Liver (tissue), 9 donors: Measurements from ENCODE around the gene CREM. TPM values are rescaled to one million over a fixed set of nuclear protein-coding genes. Genes with fewer than 3 reads are reported as not detected.

Source experiments
- DNase-seq: peaks from one replicate; pipeline ENCODE4 v3.0.0-alpha.2; 2017; ENCODE audit warnings: low spot score
- H3K27ac ChIP-seq, 2 donors: one replicate each; pipeline ENCODE4 v1.7.0; 2013; ENCODE audit warnings: inconsistent platforms in 2 of 2, low read length in 2 of 2, control low read depth in 1 of 2, low read depth in 1 of 2, mild to moderate bottlenecking in 1 of 2
- H3K27me3 ChIP-seq, 4 donors: one replicate each; pipeline versions ENCODE4 v1.6.1 to v1.7.0; 2013; ENCODE audit warnings: low read length in 3 of 4, inconsistent platforms in 1 of 4, mild to moderate bottlenecking in 1 of 4, moderate library complexity in 1 of 4; ENCODE audit not compliant: control insufficient read depth in 4 of 4, insufficient read depth in 4 of 4
- H3K36me3 ChIP-seq, 4 donors: one replicate each; pipeline versions ENCODE4 v1.6.1 to v1.7.0; 2013; ENCODE audit warnings: low read length in 3 of 4, mild to moderate bottlenecking in 3 of 4, low read depth in 1 of 4, moderate library complexity in 1 of 4; ENCODE audit not compliant: control insufficient read depth in 4 of 4, insufficient read depth in 3 of 4
- H3K4me1 ChIP-seq, 4 donors: one replicate each; pipeline versions ENCODE4 v1.6.1 to v1.7.0; 2013; ENCODE audit warnings: low read length in 3 of 4, mild to moderate bottlenecking in 3 of 4, moderate library complexity in 1 of 4; ENCODE audit not compliant: control insufficient read depth in 4 of 4, insufficient read depth in 4 of 4
- H3K4me3 ChIP-seq, 3 donors: one replicate each; pipeline versions ENCODE4 v1.6.1 to v1.7.0; 2013; ENCODE audit warnings: low read length in 3 of 3, control low read depth in 1 of 3, low read depth in 1 of 3, mild to moderate bottlenecking in 1 of 3
- H3K9ac ChIP-seq, 2 donors: one replicate each; pipeline ENCODE4 v1.7.0; 2013; ENCODE audit warnings: low read length in 2 of 2, mild to moderate bottlenecking in 2 of 2, moderate library complexity in 2 of 2, control low read depth in 1 of 2, low read depth in 1 of 2
- H3K9me3 ChIP-seq, 4 donors: one replicate each; pipeline versions ENCODE4 v1.6.1 to v1.7.0; 2013; ENCODE audit warnings: low read length in 3 of 4; ENCODE audit not compliant: control insufficient read depth in 4 of 4
- ATF3 ChIP-seq: IDR thresholded peaks from 2 replicates; pipeline ENCODE4 v1.6.1; 2016; ENCODE audit warnings: antibody characterized with exemption
- EGR1 ChIP-seq, 2 donors: IDR thresholded peaks; 2 replicates each; pipeline ENCODE4 v1.6.1; 2016 to 2018; ENCODE audit warnings: antibody characterized with exemption in 2 of 2, low read depth in 2 of 2
- FOXA1 ChIP-seq: IDR thresholded peaks from 2 replicates; pipeline ENCODE4 v1.6.1; 2016; ENCODE audit warnings: antibody characterized with exemption
- FOXA2 ChIP-seq: IDR thresholded peaks from 2 replicates; pipeline ENCODE4 v1.6.1; 2016; ENCODE audit warnings: antibody characterized with exemption
- GABPA ChIP-seq, 2 donors: IDR thresholded peaks in 1 of 2; conservative IDR thresholded peaks in 1 of 2; 2 replicates each; pipeline ENCODE4 v1.6.1; 2016; ENCODE audit warnings: antibody characterized with exemption in 2 of 2, mild to moderate bottlenecking in 1 of 2, moderate library complexity in 1 of 2
- HNF4G ChIP-seq: IDR thresholded peaks from 2 replicates; pipeline ENCODE4 v1.6.1; 2016; ENCODE audit warnings: antibody characterized with exemption
- JUND ChIP-seq, 2 donors: IDR thresholded peaks; 2 replicates each; pipeline ENCODE4 v1.6.1; 2016; ENCODE audit warnings: antibody characterized with exemption in 2 of 2
- MAX ChIP-seq: IDR thresholded peaks from 2 replicates; pipeline ENCODE4 v1.6.1; 2016; ENCODE audit warnings: antibody characterized with exemption
- NR2F2 ChIP-seq: IDR thresholded peaks from 2 replicates; pipeline ENCODE4 v1.6.1; 2016; ENCODE audit warnings: antibody characterized with exemption
- RAD21 ChIP-seq, 2 donors: IDR thresholded peaks; 2 replicates each; pipeline ENCODE4 v1.6.1; 2016; ENCODE audit warnings: antibody characterized with exemption in 2 of 2, mild to moderate bottlenecking in 2 of 2
- REST ChIP-seq: IDR thresholded peaks from 2 replicates; pipeline ENCODE4 v1.6.1; 2016; ENCODE audit warnings: antibody characterized with exemption, mild to moderate bottlenecking
- RXRA ChIP-seq, 2 donors: IDR thresholded peaks; 2 replicates each; pipeline ENCODE4 v1.6.1; 2017 to 2018; ENCODE audit warnings: antibody characterized with exemption in 2 of 2, mild to moderate bottlenecking in 1 of 2
- SP1 ChIP-seq: IDR thresholded peaks from 2 replicates; pipeline ENCODE4 v1.6.1; 2018; ENCODE audit warnings: antibody characterized with exemption, mild to moderate bottlenecking
- TAF1 ChIP-seq: conservative IDR thresholded peaks from 2 replicates; pipeline ENCODE4 v1.6.1; 2016; ENCODE audit warnings: antibody characterized with exemption, mild to moderate bottlenecking
- YY1 ChIP-seq: IDR thresholded peaks from 2 replicates; pipeline ENCODE4 v1.6.1; 2016; ENCODE audit warnings: antibody characterized with exemption, mild to moderate bottlenecking
- WGBS: extraction: QIAGEN DNeasy Blood & Tissue Kit; methylation state at CpG from one replicate; pipeline ENCODE4 v1.1.7; 2013; 5-methylcytosine and 5-hydroxymethylcytosine counted together
- polyA plus RNA-seq, 2 donors: library from polyadenylated mRNA; stranded (reverse) in 1 of 2; unstranded in 1 of 2; fragments of 200-250 nt in 1 of 2; fragments of >200 nt in 1 of 2; fragmentation: Nextera tagmentation in 1 of 2; extraction: Ambion mirVana in 1 of 2; gene quantifications; one replicate each; pipeline versions ENCODE4 v1.2.1 to v1.2.3, GENCODE V29; 2013 to 2015
- total RNA-seq, 2 donors: library from RNA; depleted of rRNA; stranded (reverse); fragments of >200 nt; gene quantifications; one replicate each; pipeline ENCODE4 v1.2.3, GENCODE V29; 2014
- TF ChIP-seq, protein P1 (sequence below): fragments of 150-350 bp; IDR thresholded peaks from 2 replicates; pipeline ENCODE4 v1.5.1; 2017; ENCODE audit warnings: improper control_type of control experiment, low read depth, low read length; ENCODE audit not compliant: missing input control
- TF ChIP-seq, protein P2 (sequence below): IDR thresholded peaks from 2 replicates; pipeline ENCODE4 v1.6.1; 2016; ENCODE audit warnings: antibody characterized with exemption
- donor health status: healthy.
- donor health status: healthy.
- donor health status: healthy.
- donor health status: healthy.
- donor health status: healthy.

The CREM gene
- total and polyA plus RNA-seq, 4 donors = 14.8 to 25.5 (median 22.2) TPM

GRCh38 chr10:35079265-35079664 lies 47.4 kb upstream of the CREM start:
- peaks cover 0 to 6% (median 0%) of the 10 kb centered on the region in 4 donors for H3K9me3 ChIP-seq
- no peaks in the 10 kb centered on the region for H3K27me3 ChIP-seq
- H3K4me1 ChIP-seq = no peaks in the 10 kb centered on the region
- 97% methylated on average over 4 of the region's 4 CpGs for WGBS
- H3K36me3 ChIP-seq = no peaks in the 10 kb centered on the region
- no peak overlapping the region for H3K4me3 ChIP-seq
- DNase-seq = no peak
- H3K27ac ChIP-seq = no peak overlapping the region
- H3K9ac ChIP-seq = no peak overlapping the region
- TF ChIP-seq YY1 = no peak
- TF ChIP-seq REST = no peak
- TF ChIP-seq SP1 = no peak
- TF ChIP-seq, protein P1, sequence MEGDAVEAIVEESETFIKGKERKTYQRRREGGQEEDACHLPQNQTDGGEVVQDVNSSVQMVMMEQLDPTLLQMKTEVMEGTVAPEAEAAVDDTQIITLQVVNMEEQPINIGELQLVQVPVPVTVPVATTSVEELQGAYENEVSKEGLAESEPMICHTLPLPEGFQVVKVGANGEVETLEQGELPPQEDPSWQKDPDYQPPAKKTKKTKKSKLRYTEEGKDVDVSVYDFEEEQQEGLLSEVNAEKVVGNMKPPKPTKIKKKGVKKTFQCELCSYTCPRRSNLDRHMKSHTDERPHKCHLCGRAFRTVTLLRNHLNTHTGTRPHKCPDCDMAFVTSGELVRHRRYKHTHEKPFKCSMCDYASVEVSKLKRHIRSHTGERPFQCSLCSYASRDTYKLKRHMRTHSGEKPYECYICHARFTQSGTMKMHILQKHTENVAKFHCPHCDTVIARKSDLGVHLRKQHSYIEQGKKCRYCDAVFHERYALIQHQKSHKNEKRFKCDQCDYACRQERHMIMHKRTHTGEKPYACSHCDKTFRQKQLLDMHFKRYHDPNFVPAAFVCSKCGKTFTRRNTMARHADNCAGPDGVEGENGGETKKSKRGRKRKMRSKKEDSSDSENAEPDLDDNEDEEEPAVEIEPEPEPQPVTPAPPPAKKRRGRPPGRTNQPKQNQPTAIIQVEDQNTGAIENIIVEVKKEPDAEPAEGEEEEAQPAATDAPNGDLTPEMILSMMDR = no peak
- no peak for TF ChIP-seq FOXA1
- no peak for TF ChIP-seq FOXA2
- no peak for TF ChIP-seq JUND (IDR thresholded peaks at IDR 0.05)
- no peak for TF ChIP-seq MAX
- TF ChIP-seq ATF3 = no peak
- no peak for TF ChIP-seq RAD21 (IDR thresholded peaks at IDR 0.05)
- no peak for TF ChIP-seq GABPA (IDR thresholded peaks at IDR 0.05 in 1 of 2, conservative IDR thresholded peaks at IDR 0.05 in 1 of 2)
- no peak for TF ChIP-seq EGR1 (IDR thresholded peaks at IDR 0.05; ENCODE audit: low read depth in 2 of 2)
- no peak for TF ChIP-seq NR2F2

- Histone ChIP-seq H3K36me3 (no peaks in the 10 kb centered on the region), H3K27me3 (no peaks in the 10 kb centered on the region), H3K4me1 (no peaks in the 10 kb centered on the region), H3K4me3 (no peak overlapping the region), H3K9ac (no peak overlapping the region), H3K27ac (no peak overlapping the region), H3K9me3 (peaks cover 0 to 6% (median 0%) of the 10 kb centered on the region in 4 donors)
- no peak for DNase-seq
- WGBS = 85% methylated on average over 3 of the region's 3 CpGs
- TF ChIP-seq NR2F2 = no peak
- TF ChIP-seq SP1 = no peak
- TF ChIP-seq REST = no peak
- TF ChIP-seq FOXA1 = no peak
- TF ChIP-seq EGR1 (IDR thresholded peaks at IDR 0.05; ENCODE audit: low read depth in 2 of 2) = no peak
- no peak for TF ChIP-seq ATF3
- TF ChIP-seq GABPA (IDR thresholded peaks at IDR 0.05 in 1 of 2, conservative IDR thresholded peaks at IDR 0.05 in 1 of 2) = no peak
- TF ChIP-seq TAF1 = no peak
- TF ChIP-seq, protein P2, sequence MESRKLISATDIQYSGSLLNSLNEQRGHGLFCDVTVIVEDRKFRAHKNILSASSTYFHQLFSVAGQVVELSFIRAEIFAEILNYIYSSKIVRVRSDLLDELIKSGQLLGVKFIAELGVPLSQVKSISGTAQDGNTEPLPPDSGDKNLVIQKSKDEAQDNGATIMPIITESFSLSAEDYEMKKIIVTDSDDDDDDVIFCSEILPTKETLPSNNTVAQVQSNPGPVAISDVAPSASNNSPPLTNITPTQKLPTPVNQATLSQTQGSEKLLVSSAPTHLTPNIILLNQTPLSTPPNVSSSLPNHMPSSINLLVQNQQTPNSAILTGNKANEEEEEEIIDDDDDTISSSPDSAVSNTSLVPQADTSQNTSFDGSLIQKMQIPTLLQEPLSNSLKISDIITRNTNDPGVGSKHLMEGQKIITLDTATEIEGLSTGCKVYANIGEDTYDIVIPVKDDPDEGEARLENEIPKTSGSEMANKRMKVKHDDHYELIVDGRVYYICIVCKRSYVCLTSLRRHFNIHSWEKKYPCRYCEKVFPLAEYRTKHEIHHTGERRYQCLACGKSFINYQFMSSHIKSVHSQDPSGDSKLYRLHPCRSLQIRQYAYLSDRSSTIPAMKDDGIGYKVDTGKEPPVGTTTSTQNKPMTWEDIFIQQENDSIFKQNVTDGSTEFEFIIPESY = no peak
- TF ChIP-seq, protein P1 = no peak
- TF ChIP-seq HNF4G = no peak
- no peak for TF ChIP-seq RXRA (IDR thresholded peaks at IDR 0.05)
- no peak for TF ChIP-seq JUND (IDR thresholded peaks at IDR 0.05)
- TF ChIP-seq RAD21 (IDR thresholded peaks at IDR 0.05) = no peak
- no peak for TF ChIP-seq FOXA2
These were observed 46.9 kb upstream of the CREM start for GRCh38 chr10:35079763-35080162.
